Measurements from ENCODE around the gene PDPN.

The PDPN gene

GRCh38 chr1:13541435-13542215 is 42.0 kb upstream of the PDPN start:
- Histone ChIP-seq H3K27me3 (replicated peaks; ENCODE audit: control insufficient read depth, insufficient read depth, low read length) (no peaks in the 10 kb centered on the region; the same call in 1 of the 2 replicates), H3K4me3 (replicated peaks; ENCODE audit: low read depth, low read length) (no peak overlapping the region), H3K36me3 (ENCODE audit: control insufficient read depth, insufficient read depth, low read length) (no peaks in the 10 kb centered on the region)
- TF ChIP-seq, protein P1, sequence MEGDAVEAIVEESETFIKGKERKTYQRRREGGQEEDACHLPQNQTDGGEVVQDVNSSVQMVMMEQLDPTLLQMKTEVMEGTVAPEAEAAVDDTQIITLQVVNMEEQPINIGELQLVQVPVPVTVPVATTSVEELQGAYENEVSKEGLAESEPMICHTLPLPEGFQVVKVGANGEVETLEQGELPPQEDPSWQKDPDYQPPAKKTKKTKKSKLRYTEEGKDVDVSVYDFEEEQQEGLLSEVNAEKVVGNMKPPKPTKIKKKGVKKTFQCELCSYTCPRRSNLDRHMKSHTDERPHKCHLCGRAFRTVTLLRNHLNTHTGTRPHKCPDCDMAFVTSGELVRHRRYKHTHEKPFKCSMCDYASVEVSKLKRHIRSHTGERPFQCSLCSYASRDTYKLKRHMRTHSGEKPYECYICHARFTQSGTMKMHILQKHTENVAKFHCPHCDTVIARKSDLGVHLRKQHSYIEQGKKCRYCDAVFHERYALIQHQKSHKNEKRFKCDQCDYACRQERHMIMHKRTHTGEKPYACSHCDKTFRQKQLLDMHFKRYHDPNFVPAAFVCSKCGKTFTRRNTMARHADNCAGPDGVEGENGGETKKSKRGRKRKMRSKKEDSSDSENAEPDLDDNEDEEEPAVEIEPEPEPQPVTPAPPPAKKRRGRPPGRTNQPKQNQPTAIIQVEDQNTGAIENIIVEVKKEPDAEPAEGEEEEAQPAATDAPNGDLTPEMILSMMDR (IDR thresholded peaks at IDR 0.05; ENCODE audit: insufficient read depth, low read length, poor library complexity, severe bottlenecking): no peak
- no peak for DNase-seq (ENCODE audit: extremely low read depth, insufficient read length)

- TF ChIP-seq, protein P1 (IDR thresholded peaks at IDR 0.05; ENCODE audit: insufficient read depth, low read length, poor library complexity, severe bottlenecking): peak; percentile 41
- no peak overlapping the region for H3K4me3 ChIP-seq (replicated peaks; ENCODE audit: low read depth, low read length)
- DNase-seq (ENCODE audit: extremely low read depth, insufficient read length): no peak
- H3K27me3 ChIP-seq (replicated peaks; ENCODE audit: control insufficient read depth, insufficient read depth, low read length): no peaks in the 10 kb centered on the region; the same call in 1 of the 2 replicates
- H3K36me3 ChIP-seq (ENCODE audit: control insufficient read depth, insufficient read depth, low read length): no peaks in the 10 kb centered on the region
These were observed 40.0 kb upstream of the PDPN start for GRCh38 chr1:13543451-13544220.

GRCh38 chr1:13544221-13544556 is 39.4 kb upstream of the PDPN start:
- Histone ChIP-seq H3K36me3 (ENCODE audit: control insufficient read depth, insufficient read depth, low read length) (no peaks in the 10 kb centered on the region), H3K4me3 (replicated peaks; ENCODE audit: low read depth, low read length) (no peak overlapping the region), H3K27me3 (replicated peaks; ENCODE audit: control insufficient read depth, insufficient read depth, low read length) (no peaks in the 10 kb centered on the region; the same call in 1 of the 2 replicates)
- no peak for DNase-seq (ENCODE audit: extremely low read depth, insufficient read length)
- TF ChIP-seq, protein P1 (IDR thresholded peaks at IDR 0.05; ENCODE audit: insufficient read depth, low read length, poor library complexity, severe bottlenecking): no peak

- DNase-seq (ENCODE audit: extremely low read depth, insufficient read length): no peak
- Histone ChIP-seq H3K4me3 (replicated peaks; ENCODE audit: low read depth, low read length) (no peak overlapping the region), H3K27me3 (replicated peaks; ENCODE audit: control insufficient read depth, insufficient read depth, low read length) (no peaks in the 10 kb centered on the region; the same call in 1 of the 2 replicates), H3K36me3 (ENCODE audit: control insufficient read depth, insufficient read depth, low read length) (no peaks in the 10 kb centered on the region)
- TF ChIP-seq, protein P1 (IDR thresholded peaks at IDR 0.05; ENCODE audit: insufficient read depth, low read length, poor library complexity, severe bottlenecking): no peak
These were observed 36.8 kb upstream of the PDPN start for GRCh38 chr1:13546791-13547190.

DNA sequence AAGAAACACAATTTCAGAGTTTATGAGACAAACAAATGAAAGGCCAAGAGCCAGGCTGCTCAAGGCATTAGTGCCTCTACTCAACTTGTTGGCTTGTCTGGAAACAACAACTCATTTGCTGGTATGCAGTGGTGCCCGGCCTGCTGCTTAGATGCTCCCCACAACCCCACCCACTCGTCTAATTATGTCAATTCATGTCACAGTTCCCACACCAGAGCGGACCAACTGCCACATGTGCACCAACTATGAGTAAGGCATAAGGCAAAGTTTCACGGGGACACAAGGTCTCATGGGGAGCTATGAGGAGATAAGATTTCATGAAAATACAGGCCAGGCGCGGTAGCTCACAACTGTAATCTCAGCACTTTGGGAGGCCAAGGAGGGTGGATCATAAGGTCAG is 35.4 kb upstream of the PDPN start:
- DNase-seq (ENCODE audit: extremely low read depth, insufficient read length): no peak
- TF ChIP-seq, protein P1 (IDR thresholded peaks at IDR 0.05; ENCODE audit: insufficient read depth, low read length, poor library complexity, severe bottlenecking): no peak
- H3K4me3 ChIP-seq (replicated peaks; ENCODE audit: low read depth, low read length): no peak overlapping the region
- no peaks in the 10 kb centered on the region; the same call in 1 of the 2 replicates for H3K27me3 ChIP-seq (replicated peaks; ENCODE audit: control insufficient read depth, insufficient read depth, low read length)
- H3K36me3 ChIP-seq (ENCODE audit: control insufficient read depth, insufficient read depth, low read length): no peaks in the 10 kb centered on the region

All from GM06990 (cell line).